ENCODE data around the gene RAD51. TPM values are rescaled to one million over a fixed set of nuclear protein-coding genes. Genes with fewer than 3 reads are reported as not detected.
"Not testable (repeated sequence)": the region's sequence is repeated elsewhere in the genome, so short reads cannot be mapped to it uniquely, and the experiment has no call there.

The RAD51 gene
- total RNA-seq, 4 donors from 2014 or later, result 0.64 to 2.2 (median 1.1) TPM

DNA sequence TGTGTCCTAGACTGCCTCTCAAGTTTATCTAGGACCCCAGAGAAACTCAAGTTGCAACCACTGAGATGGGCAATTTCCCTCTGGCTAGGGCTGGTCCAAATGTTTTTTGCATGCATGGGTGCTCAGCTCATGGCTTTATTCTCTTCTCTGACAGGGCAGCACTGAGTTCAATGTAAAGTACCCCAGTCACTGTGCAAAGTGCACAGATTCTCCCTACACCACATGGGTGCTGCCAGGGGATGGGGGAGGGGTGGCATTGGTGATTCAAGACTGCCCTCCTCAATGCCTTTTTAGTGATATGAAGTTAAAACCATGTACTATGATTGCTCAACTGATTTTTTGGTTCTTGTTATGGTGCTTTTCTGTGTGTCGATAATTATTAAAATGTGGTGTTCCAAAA, 14.8 kb upstream of the RAD51 start:
- peaks cover 3% of the 10 kb centered on the region for H3K4me1 ChIP-seq
- no peak for TF ChIP-seq POLR2AphosphoS5 (IDR thresholded peaks at IDR 0.05)
- no peak for TF ChIP-seq EP300 (IDR thresholded peaks at IDR 0.05)
- TF ChIP-seq, protein P1, sequence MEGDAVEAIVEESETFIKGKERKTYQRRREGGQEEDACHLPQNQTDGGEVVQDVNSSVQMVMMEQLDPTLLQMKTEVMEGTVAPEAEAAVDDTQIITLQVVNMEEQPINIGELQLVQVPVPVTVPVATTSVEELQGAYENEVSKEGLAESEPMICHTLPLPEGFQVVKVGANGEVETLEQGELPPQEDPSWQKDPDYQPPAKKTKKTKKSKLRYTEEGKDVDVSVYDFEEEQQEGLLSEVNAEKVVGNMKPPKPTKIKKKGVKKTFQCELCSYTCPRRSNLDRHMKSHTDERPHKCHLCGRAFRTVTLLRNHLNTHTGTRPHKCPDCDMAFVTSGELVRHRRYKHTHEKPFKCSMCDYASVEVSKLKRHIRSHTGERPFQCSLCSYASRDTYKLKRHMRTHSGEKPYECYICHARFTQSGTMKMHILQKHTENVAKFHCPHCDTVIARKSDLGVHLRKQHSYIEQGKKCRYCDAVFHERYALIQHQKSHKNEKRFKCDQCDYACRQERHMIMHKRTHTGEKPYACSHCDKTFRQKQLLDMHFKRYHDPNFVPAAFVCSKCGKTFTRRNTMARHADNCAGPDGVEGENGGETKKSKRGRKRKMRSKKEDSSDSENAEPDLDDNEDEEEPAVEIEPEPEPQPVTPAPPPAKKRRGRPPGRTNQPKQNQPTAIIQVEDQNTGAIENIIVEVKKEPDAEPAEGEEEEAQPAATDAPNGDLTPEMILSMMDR (IDR thresholded peaks at IDR 0.05), result no peak
- TF ChIP-seq POLR2A (IDR thresholded peaks at IDR 0.05), result no peak
- no peak overlapping the region for H3K27ac ChIP-seq
- no peaks in the 10 kb centered on the region for H3K27me3 ChIP-seq
- no peaks in the 10 kb centered on the region for H3K36me3 ChIP-seq
- H3K9me3 ChIP-seq, result no peaks in the 10 kb centered on the region
- 96% methylated on average over 1 of the region's 1 CpG for WGBS
- no peak overlapping the region for H3K4me3 ChIP-seq
- no peak for DNase-seq (ENCODE audit: low spot score in 2 of 2)

DNA sequence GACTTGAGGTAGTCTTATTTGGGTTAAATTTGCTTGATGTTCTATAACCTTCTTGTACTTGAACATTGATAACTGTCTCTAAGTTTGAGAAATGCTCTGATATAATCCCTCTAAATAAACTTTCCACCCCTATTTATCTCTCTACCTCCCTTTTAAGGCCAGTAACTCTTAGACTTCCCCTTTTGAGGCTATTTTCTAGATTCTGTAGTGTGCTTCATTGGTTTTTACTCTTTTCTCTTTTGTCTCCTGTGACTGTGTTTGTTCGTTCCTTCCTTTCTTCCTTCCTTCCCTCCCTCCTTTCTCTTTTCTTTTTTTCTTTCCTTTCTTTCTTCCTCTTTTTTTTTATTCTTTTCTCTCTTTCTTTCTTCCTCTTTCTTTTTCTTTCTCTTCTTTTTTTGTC, 14.0 kb upstream of the RAD51 start:
- not testable (repeated sequence) for H3K27ac ChIP-seq; DNase-seq (ENCODE audit: low spot score in 2 of 2); H3K36me3 ChIP-seq; H3K4me3 ChIP-seq; H3K4me1 ChIP-seq; H3K9me3 ChIP-seq; H3K27me3 ChIP-seq
- 74% methylated on average over 1 of the region's 1 CpG for WGBS

DNA sequence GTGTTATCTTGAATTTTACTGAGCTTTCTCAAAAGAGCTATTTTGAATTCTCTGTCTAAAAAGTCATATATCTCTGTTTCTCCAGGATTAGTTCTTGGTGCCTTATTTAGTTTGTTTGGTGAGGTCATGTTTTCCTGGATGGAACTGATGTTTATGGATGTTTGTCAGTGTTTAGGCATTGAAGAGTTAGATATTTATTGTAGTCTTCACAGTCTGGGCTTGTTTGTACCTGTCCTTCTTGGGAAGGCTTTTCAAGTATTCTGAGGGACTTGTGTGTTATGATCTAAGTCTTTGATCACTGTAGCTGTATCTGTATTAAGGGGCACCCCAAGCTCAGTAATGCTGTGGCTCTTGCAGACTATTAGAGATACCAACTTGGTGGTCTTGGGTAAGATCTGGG, 10.6 kb upstream of the RAD51 start:
- H3K4me1 ChIP-seq, result no peaks in the 10 kb centered on the region
- H3K9me3 ChIP-seq, result no peaks in the 10 kb centered on the region
- H3K36me3 ChIP-seq, result no peaks in the 10 kb centered on the region
- no peak overlapping the region for H3K27ac ChIP-seq
- DNase-seq (ENCODE audit: low spot score in 2 of 2), result no peak
- H3K27me3 ChIP-seq, result no peaks in the 10 kb centered on the region
- TF ChIP-seq EP300 (IDR thresholded peaks at IDR 0.05) (no peak), POLR2AphosphoS5 (IDR thresholded peaks at IDR 0.05) (no peak)
- H3K4me3 ChIP-seq, result no peak overlapping the region

DNA sequence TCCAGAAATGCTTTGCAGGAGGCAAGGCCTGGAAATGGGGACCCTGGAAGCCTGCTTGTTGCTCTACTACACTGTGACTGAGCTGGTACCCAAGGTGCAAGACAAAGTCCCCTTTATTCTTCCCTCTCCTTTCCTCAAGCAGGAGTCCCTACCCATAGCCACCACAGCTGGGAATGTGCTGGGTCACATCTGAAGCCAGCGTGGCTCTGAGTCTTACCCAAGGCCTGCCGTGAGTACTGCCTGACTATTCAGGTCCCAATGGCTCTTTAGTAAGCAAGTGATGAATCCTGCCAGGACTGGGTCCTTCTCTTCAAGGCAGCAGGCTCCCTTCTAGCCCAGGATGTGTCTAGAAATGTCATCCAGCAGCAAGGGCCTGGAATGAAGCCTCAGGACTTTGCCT, 9.6 kb upstream of the RAD51 start:
- TF ChIP-seq POLR2A (IDR thresholded peaks at IDR 0.05) (no peak), POLR2AphosphoS5 (IDR thresholded peaks at IDR 0.05) (no peak), EP300 (IDR thresholded peaks at IDR 0.05) (no peak)
- TF ChIP-seq, protein P1 (IDR thresholded peaks at IDR 0.05), result no peak
- Histone ChIP-seq H3K9me3 (no peaks in the 10 kb centered on the region), H3K4me1 (no peaks in the 10 kb centered on the region), H3K4me3 (no peak overlapping the region), H3K27me3 (no peaks in the 10 kb centered on the region), H3K36me3 (no peaks in the 10 kb centered on the region), H3K27ac (no peak overlapping the region)
- 79% methylated on average over 2 of the region's 2 CpGs for WGBS
- no peak for DNase-seq (ENCODE audit: low spot score in 2 of 2)

DNA sequence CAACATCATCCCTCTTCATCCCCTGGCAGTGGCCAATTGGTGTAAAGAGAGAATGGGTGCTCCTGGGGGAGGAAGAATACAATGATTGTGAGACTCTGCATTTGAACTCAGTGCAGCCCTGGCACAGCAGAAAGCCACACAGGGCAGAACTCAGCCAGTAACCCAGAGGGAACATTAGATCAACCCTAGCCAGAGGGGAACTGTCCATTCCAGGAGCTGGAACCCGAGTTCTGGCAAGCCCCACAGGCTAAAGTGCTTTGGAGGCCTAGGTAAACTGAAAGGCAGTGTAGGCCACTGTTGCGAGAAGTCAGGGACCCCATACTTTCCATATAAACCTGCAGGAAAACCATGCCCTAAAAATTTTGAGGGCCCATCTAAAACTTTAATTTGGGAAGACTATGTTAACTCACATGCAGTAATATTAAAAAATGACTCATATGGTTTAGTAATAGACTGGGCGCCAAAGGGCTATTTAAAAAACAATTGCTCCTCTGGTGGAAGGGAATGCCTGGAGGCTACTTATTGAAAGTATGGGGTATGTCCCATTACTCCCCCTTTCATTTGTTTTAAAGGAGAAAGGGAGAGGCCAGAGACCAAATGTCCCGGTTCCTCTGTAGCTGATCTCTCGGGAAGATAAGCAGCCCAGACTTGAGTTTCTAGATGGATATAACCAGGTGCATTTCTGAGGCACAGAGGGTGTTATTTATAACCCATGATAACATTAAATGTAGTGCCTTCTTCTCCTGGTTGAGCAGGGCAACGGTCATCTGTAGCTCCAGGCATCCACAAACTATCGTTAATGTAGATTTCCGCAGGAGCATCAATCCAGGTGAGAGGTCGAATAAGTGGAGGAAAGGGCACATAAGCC, 5.8 kb upstream of the RAD51 start:
- Histone ChIP-seq H3K4me1 (peaks cover 8% of the 10 kb centered on the region), H3K27ac (no peak overlapping the region), H3K27me3 (no peaks in the 10 kb centered on the region), H3K4me3 (no peak overlapping the region), H3K9me3 (no peaks in the 10 kb centered on the region), H3K36me3 (peaks cover 10% of the 10 kb centered on the region)
- 81% methylated on average over 9 of the region's 9 CpGs for WGBS
- no peak for DNase-seq (ENCODE audit: low spot score in 2 of 2)
- TF ChIP-seq POLR2A (IDR thresholded peaks at IDR 0.05), result no peak
- TF ChIP-seq EP300 (IDR thresholded peaks at IDR 0.05), result no peak
- TF ChIP-seq, protein P1 (IDR thresholded peaks at IDR 0.05), result no peak
- TF ChIP-seq POLR2AphosphoS5 (IDR thresholded peaks at IDR 0.05), result no peak

DNA sequence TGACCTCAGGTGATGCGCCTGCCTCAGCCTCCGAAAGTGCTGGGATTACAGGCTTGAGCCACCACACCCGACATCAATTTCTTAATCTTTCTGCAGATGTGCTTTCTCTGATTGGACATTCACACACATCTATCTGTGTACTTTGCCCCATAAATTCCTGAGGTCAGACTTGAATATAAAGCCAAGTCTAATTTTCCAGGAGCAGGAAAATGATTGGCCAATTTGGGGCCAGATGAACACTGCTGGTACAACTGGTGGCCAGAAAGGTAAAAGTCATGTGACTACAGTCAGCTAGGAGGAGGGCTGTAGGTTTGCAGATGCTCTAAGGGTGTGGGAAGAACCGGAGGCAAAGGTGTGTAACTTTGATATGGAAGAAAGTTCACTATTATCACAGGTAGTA, 3.2 kb upstream of the RAD51 start:
- no peak overlapping the region for H3K27ac ChIP-seq
- H3K4me1 ChIP-seq, result peaks cover 13% of the 10 kb centered on the region
- TF ChIP-seq POLR2A (IDR thresholded peaks at IDR 0.05) (no peak), EP300 (IDR thresholded peaks at IDR 0.05) (no peak), POLR2AphosphoS5 (IDR thresholded peaks at IDR 0.05) (no peak)
- TF ChIP-seq, protein P1 (IDR thresholded peaks at IDR 0.05), result no peak
- 91% methylated on average over 4 of the region's 4 CpGs for WGBS
- H3K36me3 ChIP-seq, result peaks cover 10% of the 10 kb centered on the region
- H3K4me3 ChIP-seq, result no peak overlapping the region
- no peaks in the 10 kb centered on the region for H3K27me3 ChIP-seq
- no peak for DNase-seq (ENCODE audit: low spot score in 2 of 2)
- no peaks in the 10 kb centered on the region for H3K9me3 ChIP-seq
